Mucosa of descending colon (tissue), 3 donors: ENCODE data around the gene IFFO2. TPM values are rescaled to one million over a fixed set of nuclear protein-coding genes. Genes with fewer than 3 reads are reported as not detected.
A peak's percentile ranks its signal among the peaks of the same experiment; 100 is the strongest.

Experiments used
- ATAC-seq: fragments of 200-7000 bp; cut with Tn5 transposase; one replicate; pipeline ENCODE4 v1.9.1; 2020; ENCODE audit warnings: mild to moderate bottlenecking, moderate library complexity
- DNase-seq, 3 donors: peaks; one replicate each; pipeline ENCODE4 v3.0.0-alpha.2; 2020
- H3K36me3 ChIP-seq: fragments of 200-600 bp; one replicate; pipeline ENCODE4 v1.8.0; 2021; ENCODE audit warnings: low read depth, mild to moderate bottlenecking
- H3K4me1 ChIP-seq: fragments of 200-600 bp; one replicate; pipeline ENCODE4 v1.8.0; 2021; ENCODE audit warnings: low read depth, mild to moderate bottlenecking
- H3K4me3 ChIP-seq: fragments of 200-600 bp; one replicate; pipeline ENCODE4 v1.8.0; 2021; ENCODE audit warnings: mild to moderate bottlenecking
- H3K9me3 ChIP-seq: fragments of 200-600 bp; one replicate; pipeline ENCODE4 v1.8.0; 2021; ENCODE audit warnings: mild to moderate bottlenecking
- CTCF ChIP-seq: fragments of 200-600 bp; IDR thresholded peaks from one replicate; pipeline ENCODE4 v1.8.0; 2022; ENCODE audit warnings: antibody characterized with exemption, mild to moderate bottlenecking
- intact Hi-C, 2 donors: fragments of 100-400 bp; cut with DNase I in 1 of 2; cut with micrococcal nuclease in 1 of 2; formaldehyde crosslinking; loops; one replicate each; pipeline versions ENCODE4 v1.11.0 to v1.11.1; 2022; cut with DNase I, micrococcal nuclease
- total RNA-seq, 3 donors: library from RNA; stranded (reverse); fragmentation: NEBNext Ultra II Directional in 2 of 3; extraction: Animal tissue kit (Norgen Biotek cat#: 25700) in 2 of 3; gene quantifications; one replicate each; pipeline versions ENCODE4 v1.2.1 to v1.2.4, GENCODE V29; 2021 to 2023
- donor health status: DM: no; HTN: no; CAD: no; lungs with moderate emphysema.
- donor health status: DM: no; HTN: no; CAD: no.
- donor health status: DM: no; HTN: yes; CAD: no.

IFFO2 gene
- total RNA-seq, 3 donors from 2014 or later = 13.1 to 19.0 (median 15.5) TPM

- H3K4me1 ChIP-seq = peaks cover 12% of the 10 kb centered on the region
- ATAC-seq = no peak
- intact Hi-C loops = no loop called here
These were observed 15.0 kb downstream of the IFFO2 start for GRCh38 chr1:18941221-18942141.

GRCh38 chr1:18940303-18941020 lies 16.0 kb downstream of the IFFO2 start:
- Histone ChIP-seq H3K4me3 (no peak overlapping the region), H3K9me3 (no peaks in the 10 kb centered on the region), H3K4me1 (peaks cover 9% of the 10 kb centered on the region), H3K36me3 (no peaks in the 10 kb centered on the region)
- no peak for TF ChIP-seq CTCF
- ATAC-seq (no peak), DNase-seq (no peak)
- intact Hi-C loops = no loop called here

More at GRCh38 chr1:18941221-18942141, 15.0 kb downstream of the IFFO2 start:
- no peaks in the 10 kb centered on the region for H3K9me3 ChIP-seq
- DNase-seq = no peak
- no peaks in the 10 kb centered on the region for H3K36me3 ChIP-seq
- no peak overlapping the region for H3K4me3 ChIP-seq
- TF ChIP-seq CTCF = no peak

GRCh38 chr1:18939398-18940302 lies 16.8 kb downstream of the IFFO2 start:
- Histone ChIP-seq H3K9me3 (no peaks in the 10 kb centered on the region), H3K4me3 (no peak overlapping the region), H3K4me1 (peaks cover under 1% of the 10 kb centered on the region), H3K36me3 (no peaks in the 10 kb centered on the region)
- intact Hi-C loops = no loop called here
- ATAC-seq = no peak
- no peak for TF ChIP-seq CTCF
- peak in 1 of 3 donors; percentile 12 for DNase-seq

GRCh38 chr1:18938707-18939070 lies 17.8 kb downstream of the IFFO2 start:
- Histone ChIP-seq H3K4me1 (no peaks in the 10 kb centered on the region), H3K4me3 (no peak overlapping the region), H3K9me3 (no peaks in the 10 kb centered on the region), H3K36me3 (no peaks in the 10 kb centered on the region)
- DNase-seq = no peak
- no peak for TF ChIP-seq CTCF
- intact Hi-C loops = no loop called here
- peak; percentile 50 for ATAC-seq

- DNase-seq = peak in 1 of 3 donors; percentile 31
- intact Hi-C loops = no loop called here
- Histone ChIP-seq H3K9me3 (no peaks in the 10 kb centered on the region), H3K4me1 (no peaks in the 10 kb centered on the region), H3K4me3 (no peak overlapping the region), H3K36me3 (no peaks in the 10 kb centered on the region)
- ATAC-seq = peak; percentile 41
- no peak for TF ChIP-seq CTCF
These were observed 18.3 kb downstream of the IFFO2 start for GRCh38 chr1:18938008-18938706.
